GM12878 (cell line): Measurements from ENCODE around the gene ARHGEF16. TPM values are rescaled to one million over a fixed set of nuclear protein-coding genes. Genes with fewer than 3 reads are reported as not detected.

Experiments used
- ATAC-seq: fragments of 200-7000 bp; cut with Tn5 transposase; 3 replicates; pipeline ENCODE4 v1.9.1; 2020; ENCODE audit warnings: mild to moderate bottlenecking, moderate library complexity
- BruUV-seq: library from RNA; stranded (reverse); fragments of 400-500 nt; replicated peaks from 2 replicates; lab custom pipeline; 2021; lab: Mats Ljungman, UMichigan
- CTCF ChIA-PET: fragments of 300-600 bp; sonication (Branson Sonifier 250); formaldehyde crosslinking; extraction: SDS; loops from one replicate; lab custom pipeline; 2021; ENCODE audit warnings: inconsistent platforms; lab: Yijun Ruan, JAX
- POLR2A ChIA-PET: fragments of 350-600 bp; formaldehyde crosslinking; extraction: SDS; loops from one replicate; lab custom pipeline; 2021; ENCODE audit warnings: inconsistent platforms; lab: Charles Lee
- RAD21 ChIA-PET: fragments of 300-600 bp; sonication (Branson Sonifier 250); formaldehyde crosslinking; loops from one replicate; lab custom pipeline; 2023; ENCODE audit warnings: antibody characterized with exemption; ENCODE audit not compliant: unreplicated experiment; lab: Charles Lee
- SMC1A ChIA-PET: fragments of 300-600 bp; sonication (Branson Sonifier 250); formaldehyde crosslinking; loops from one replicate; lab custom pipeline; 2023; ENCODE audit not compliant: unreplicated experiment, uncharacterized antibody; lab: Charles Lee
- DNase-seq: peaks from one replicate; pipeline ENCODE4 v3.0.0-alpha.2; 2011; ENCODE audit warnings: low read depth, low spot score
- FAIRE-seq: peaks from 3 replicates; lab custom pipeline; 2011; peaks lifted over from hg19 to GRCh38; lab: Jason Lieb, UNC
- H2AFZ ChIP-seq: 2 replicates; pipeline ENCODE4 v1.6.0; 2011; ENCODE audit warnings: low read depth, low read length, control low read depth; ENCODE audit not compliant: control insufficient read depth
- H3K27ac ChIP-seq: 2 replicates; pipeline ENCODE4 v1.5.1; 2011; ENCODE audit warnings: control low read depth; ENCODE audit not compliant: control insufficient read depth, insufficient read depth
- H3K27me3 ChIP-seq, 2 experiments: replicated peaks in 1 of 2; 2 replicates each; pipeline versions ENCODE4 v1.6.0 to v1.6.1; 2011; ENCODE audit warnings: low read length in 1 of 2; ENCODE audit not compliant: control insufficient read depth in 2 of 2, insufficient read depth in 2 of 2
- H3K36me3 ChIP-seq, 2 experiments: 2 replicates each; pipeline ENCODE4 v1.5.1; 2011; ENCODE audit warnings: low read length in 1 of 2; ENCODE audit not compliant: control insufficient read depth in 2 of 2, insufficient read depth in 2 of 2
- H3K4me1 ChIP-seq: 2 replicates; pipeline ENCODE4 v1.6.1; 2011; ENCODE audit warnings: mild to moderate bottlenecking, low read length, moderate library complexity, mixed read lengths; ENCODE audit not compliant: control insufficient read depth, insufficient read depth
- H3K4me2 ChIP-seq: 2 replicates; pipeline ENCODE4 v1.6.0; 2011; ENCODE audit warnings: control low read depth; ENCODE audit not compliant: control insufficient read depth, insufficient read depth
- H3K4me3 ChIP-seq: fragments of 200-600 bp; sonication (generic); 2 replicates; pipeline ENCODE4 v1.5.1; 2016
- H3K79me2 ChIP-seq: 2 replicates; pipeline ENCODE4 v1.6.0; 2011; ENCODE audit warnings: low read length; ENCODE audit not compliant: control insufficient read depth, insufficient read depth
- H3K9ac ChIP-seq: 2 replicates; pipeline ENCODE4 v1.8.0; 2011; ENCODE audit warnings: low read length, control low read depth, mixed read lengths; ENCODE audit not compliant: control insufficient read depth, insufficient read depth
- H3K9me3 ChIP-seq: replicated peaks from 3 replicates; pipeline ENCODE4 v1.5.1; 2011; ENCODE audit warnings: mild to moderate bottlenecking, low read length; ENCODE audit not compliant: control insufficient read depth, insufficient read depth
- H4K20me1 ChIP-seq: 2 replicates; pipeline ENCODE4 v1.6.0; 2011; ENCODE audit not compliant: control insufficient read depth, insufficient read depth
- BHLHE40 ChIP-seq, 2 experiments: fragments of 450-650 bp in 1 of 2; IDR thresholded peaks; 2 replicates each; pipeline ENCODE4 v1.6.1; 2011 to 2017; ENCODE audit warnings: low read depth in 2 of 2, borderline replicate concordance in 1 of 2, improper control_type of control experiment in 1 of 2, low read length in 1 of 2, mild to moderate bottlenecking in 1 of 2
- BMI1 ChIP-seq: fragments of 450-650 bp; IDR thresholded peaks from 2 replicates; pipeline ENCODE4 v1.6.1; 2016; ENCODE audit warnings: mild to moderate bottlenecking, moderate library complexity, borderline replicate concordance
- EZH2 ChIP-seq: IDR thresholded peaks from 2 replicates; pipeline ENCODE4 v1.6.1; 2012; ENCODE audit warnings: low read depth, mild to moderate bottlenecking, control low read depth, inconsistent platforms, low read length, borderline replicate concordance; ENCODE audit not compliant: control insufficient read depth
- IRF5 ChIP-seq: fragments of 450-650 bp; IDR thresholded peaks from 2 replicates; pipeline ENCODE4 v1.6.1; 2017; ENCODE audit warnings: borderline replicate concordance
- MAX ChIP-seq: IDR thresholded peaks from 2 replicates; pipeline ENCODE4 v1.6.1; 2012; ENCODE audit warnings: low read depth, low read length, improper control_type of control experiment
- RAD51 ChIP-seq: fragments of 450-650 bp; IDR thresholded peaks from 2 replicates; pipeline ENCODE4 v1.6.1; 2016; ENCODE audit warnings: moderate library complexity, mild to moderate bottlenecking, inconsistent platforms
- SIN3A ChIP-seq: IDR thresholded peaks from 2 replicates; pipeline ENCODE4 v1.6.1; 2012; ENCODE audit warnings: low read depth, low read length, improper control_type of control experiment
- SKIL ChIP-seq: fragments of 450-650 bp; IDR thresholded peaks from 2 replicates; pipeline ENCODE4 v1.6.1; 2017; ENCODE audit warnings: mild to moderate bottlenecking, low read depth, inconsistent platforms; ENCODE audit not compliant: poor library complexity, severe bottlenecking
- TCF12 ChIP-seq: IDR thresholded peaks from 2 replicates; pipeline ENCODE4 v1.6.1; 2011; ENCODE audit warnings: low read depth, mild to moderate bottlenecking, low read length
- TCF7 ChIP-seq: IDR thresholded peaks from 2 replicates; pipeline ENCODE4 v1.6.1; 2014; ENCODE audit warnings: antibody characterized with exemption, borderline replicate concordance
- WGBS: methylation state at CpG from one replicate; pipeline ENCODE4 v1.1.6; 2016; ENCODE audit warnings: low lambda C conversion rate; ENCODE audit not compliant: insufficient replicate concordance, insufficient coverage; ENCODE audit errors: missing lambda C conversion rate; 5-methylcytosine and 5-hydroxymethylcytosine counted together
- in situ Hi-C: fragments of 300-500 bp; cut with MboI; formaldehyde crosslinking; loops from 9 replicates; pipeline ENCODE4 v1.14.3; 2018; ENCODE audit warnings: mixed read lengths
- intact Hi-C: fragments of 100-400 bp; cut with micrococcal nuclease; formaldehyde crosslinking; loops from one replicate; pipeline ENCODE4 v1.14.2; 2022; ENCODE audit not compliant: unreplicated experiment
- polyA plus RNA-seq, 11 experiments: library from polyadenylated mRNA; depleted of rRNA in 4 of 11; unstranded in 6 of 11; stranded (reverse) in 5 of 11; fragments of >200 nt; fragmentation: Nextera tagmentation in 4 of 11; fragmentation: Illumina TruSeq in 1 of 11; extraction: Ambion mirVana in 4 of 11; extraction: Trizol in 1 of 11; gene quantifications; 1 replicate in 1 of 11; 2 replicates in 10 of 11; pipeline versions ENCODE4 v1.2.1 to v1.2.3, GENCODE V29; 2011 to 2016; ENCODE audit warnings: inconsistent platforms in 2 of 11, missing spikeins in 2 of 11, low read depth in 1 of 11
- total RNA-seq, 4 experiments: library from RNA; depleted of rRNA in 3 of 4; stranded (reverse); fragments of >200 nt in 3 of 4; fragmentation: Illumina TruSeq in 1 of 4; extraction: Trizol in 1 of 4; gene quantifications; 2 replicates each; pipeline versions ENCODE4 v1.2.1 to v1.2.3, GENCODE V29; 2013 to 2021

Gene ARHGEF16
- total and polyA plus RNA-seq, 10 of the 15 experiments (the other 5 are each of a cell fraction or from before 2014, with no cell fraction given) = not detected

- no peak overlapping the region for H3K27ac ChIP-seq
- RAD21 ChIA-PET = no interaction called here
- TF ChIP-seq BHLHE40 (IDR thresholded peaks at IDR 0.05; ENCODE audit: borderline replicate concordance in 1 of 2, low read depth in 2 of 2, low read length in 1 of 2) (peak in 1 of 2 experiments; percentile 31; a peak in 1 of 4 replicates), BMI1 (no peak), RAD51 (peak; percentile 82)
- H4K20me1 ChIP-seq = no peaks in the 10 kb centered on the region
- no peaks in the 10 kb centered on the region; a peak in 2 of 4 replicates for H3K27me3 ChIP-seq
- no peaks in the 10 kb centered on the region for H3K4me1 ChIP-seq
- DNase-seq (no peak), FAIRE-seq (no peak), ATAC-seq (no peak)
- H3K36me3 ChIP-seq = no peaks in the 10 kb centered on the region
- no peaks in the 10 kb centered on the region for H3K9me3 ChIP-seq
- no peak overlapping the region for H3K4me3 ChIP-seq
- H3K79me2 ChIP-seq = no peaks in the 10 kb centered on the region
- CTCF ChIA-PET = interaction anchor here (1.4 kb wide), 1 partner anchor 1008 kb away, joined by 4 read pairs; no protein-coding TSS in a partner anchor
- no peak overlapping the region for H3K9ac ChIP-seq
- no TSS peak for BruUV-seq
- POLR2A ChIA-PET = no interaction called here
- SMC1A ChIA-PET = no interaction called here
- WGBS = 14% methylated on average over 23 of the region's 23 CpGs
- H2AFZ ChIP-seq = no peak overlapping the region
- in situ Hi-C loops (loop anchor here (10.0 kb wide), 1 partner anchor 1229 kb away; the partner anchor contains the start of gene FAAP20), intact Hi-C loops (loop anchor here (5.0 kb wide), 2 partner anchors 866 to 1226 kb away; partner anchors contain the start of gene TNFRSF14)
- no peak overlapping the region for H3K4me2 ChIP-seq
Measured at GRCh38 chr1:3423245-3423829, 31.1 kb upstream of the ARHGEF16 start.

GRCh38 chr1:3423896-3424611 is 30.4 kb upstream of the ARHGEF16 start:
- no peaks in the 10 kb centered on the region for H4K20me1 ChIP-seq
- TF ChIP-seq MAX (no peak), SKIL (no peak), TCF12 (no peak), SIN3A (no peak), TCF7 (no peak), EZH2 (no peak), IRF5 (no peak)

More at GRCh38 chr1:3423896-3424611, 30.4 kb upstream of the ARHGEF16 start:
- RAD21 ChIA-PET = no interaction called here
- Histone ChIP-seq H3K27ac (no peak overlapping the region), H3K4me1 (no peaks in the 10 kb centered on the region), H3K4me3 (no peak overlapping the region), H3K9ac (no peak overlapping the region), H3K36me3 (no peaks in the 10 kb centered on the region), H2AFZ (no peak overlapping the region), H3K27me3 (no peaks in the 10 kb centered on the region; a peak in 2 of 4 replicates), H3K4me2 (no peak overlapping the region), H3K9me3 (no peaks in the 10 kb centered on the region), H3K79me2 (no peaks in the 10 kb centered on the region)
- in situ Hi-C loops (loop anchor here (10.0 kb wide), 1 partner anchor 1229 kb away; the partner anchor contains the start of gene FAAP20), intact Hi-C loops (loop anchor here (5.0 kb wide), 2 partner anchors 867 to 1227 kb away; partner anchors contain the start of gene TNFRSF14)
- no peak; the same call in 2 of the 3 replicates for ATAC-seq
- POLR2A ChIA-PET = no interaction called here
- CTCF ChIA-PET = interaction anchor here (1.4 kb wide), 1 partner anchor 1009 kb away, joined by 4 read pairs; no protein-coding TSS in a partner anchor
- no peak for FAIRE-seq
- BruUV-seq = no TSS peak
- whole genome bisulfite sequencing = 38% methylated on average over 28 of the region's 28 CpGs
- SMC1A ChIA-PET = no interaction called here
- DNase-seq = no peak
